HG03521 (cell line): ENCODE measurements around the gene ZDHHC1.
"Not testable (repeated sequence)": the region's sequence is repeated elsewhere in the genome, so short reads cannot be mapped to it uniquely, and the experiment has no call there.

Experiments used
- ATAC-seq: cut with Tn5 transposase; IDR thresholded peaks from one replicate; pipeline ENCODE4 v1.9.1; 2021; ENCODE audit warnings: mild to moderate bottlenecking, moderate library complexity; ENCODE audit not compliant: unreplicated experiment

Gene ZDHHC1

DNA sequence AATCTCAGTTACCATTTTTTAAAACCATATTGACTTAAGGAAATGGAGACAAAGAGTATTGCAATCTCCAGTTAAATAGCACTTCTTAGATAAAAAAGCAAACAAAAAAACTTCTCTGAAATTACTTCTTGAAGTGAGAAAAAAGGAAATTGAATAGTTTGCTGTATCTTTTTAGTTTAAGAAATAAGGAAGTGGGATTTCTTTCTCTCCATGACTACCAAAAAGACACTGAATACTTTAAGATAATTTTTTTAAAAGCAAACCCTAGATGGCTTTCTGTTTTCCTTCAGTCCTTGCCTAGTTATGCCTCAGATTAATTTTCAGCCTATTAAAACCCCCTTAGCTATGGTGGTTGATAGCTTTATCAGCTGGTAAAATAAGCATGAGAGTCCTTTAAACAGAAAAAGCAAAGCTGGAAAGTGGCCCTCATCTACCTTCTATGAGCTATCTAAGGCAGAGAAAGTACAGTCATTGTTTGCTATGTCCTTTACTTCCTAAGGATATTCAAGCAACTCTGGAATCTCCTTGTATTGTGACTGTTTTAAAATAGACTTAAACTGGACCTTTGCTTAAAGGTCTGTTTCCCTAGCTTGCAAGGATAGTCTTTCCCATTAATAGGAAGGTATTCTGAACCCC lies 51.6 kb downstream of the ZDHHC1 start:
- no peak for ATAC-seq

- no peak for ATAC-seq
Measured at GRCh38 chr16:67361038-67361437, 55.2 kb downstream of the ZDHHC1 start.

- not testable (repeated sequence) for ATAC-seq
Measured at GRCh38 chr16:67359540-67360269, 56.6 kb downstream of the ZDHHC1 start.

DNA sequence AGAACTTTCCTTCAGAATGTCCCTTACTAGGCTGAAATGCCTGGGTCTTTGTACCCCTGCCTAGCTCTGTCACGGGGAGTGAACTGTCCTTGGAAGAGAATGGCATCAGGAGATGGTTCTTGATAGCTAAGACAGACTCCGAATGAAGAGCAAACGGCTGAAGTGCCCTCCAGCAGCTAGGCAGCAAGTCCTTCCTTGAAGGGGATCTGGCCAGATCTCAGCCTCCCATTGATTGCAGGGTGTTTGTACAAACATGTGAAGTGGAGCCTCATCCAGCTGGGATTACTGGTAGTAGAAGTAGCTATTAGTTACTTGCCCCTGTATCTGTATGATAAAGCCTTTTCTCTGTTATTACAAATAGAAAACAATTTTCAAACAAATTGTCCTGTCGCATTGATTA lies 58.7 kb downstream of the ZDHHC1 start:
- ATAC-seq, result no peak

DNA sequence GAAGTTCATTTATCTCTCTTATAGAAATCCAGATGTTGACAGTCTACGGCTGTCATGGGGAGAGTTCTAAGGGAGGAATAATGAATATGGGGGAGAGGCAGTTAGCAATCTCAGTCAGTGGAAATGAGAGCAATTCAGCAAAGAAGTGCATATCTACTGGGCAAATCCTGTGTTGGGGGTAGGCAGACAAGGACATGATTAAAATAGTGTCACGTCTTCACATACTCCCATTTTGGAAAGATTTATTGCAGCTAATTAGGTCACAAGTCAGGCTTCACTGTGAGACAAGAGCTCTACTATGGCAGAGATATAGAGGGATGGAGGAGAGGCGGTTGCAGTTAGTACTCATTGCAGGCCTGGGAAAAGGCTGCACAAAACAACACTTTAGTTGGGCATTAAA lies 59.9 kb downstream of the ZDHHC1 start:
- ATAC-seq, result no peak

GRCh38 chr16:67352463-67352862 lies 63.8 kb downstream of the ZDHHC1 start:
- ATAC-seq, result not testable (repeated sequence)

DNA sequence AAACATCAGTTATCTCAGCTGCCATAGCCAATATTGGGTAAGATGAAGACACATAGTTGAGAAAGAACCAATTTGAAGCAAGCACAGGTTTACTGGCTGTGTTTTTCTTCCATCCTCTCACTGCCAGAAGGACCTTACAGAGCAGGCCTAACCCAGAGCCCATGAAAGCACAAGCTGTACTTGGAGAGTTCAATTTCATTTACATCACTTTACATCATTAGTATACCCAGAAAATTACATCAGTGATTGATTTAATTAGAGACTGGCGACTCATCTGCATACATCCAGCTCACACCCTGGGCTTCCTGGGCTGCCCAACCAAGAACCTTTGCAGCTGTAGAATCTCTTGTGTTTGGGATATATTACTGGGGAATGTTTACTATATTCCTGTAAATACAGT lies 66.0 kb downstream of the ZDHHC1 start:
- ATAC-seq, result no peak

GRCh38 chr16:67349172-67349571 lies 67.1 kb downstream of the ZDHHC1 start:
- ATAC-seq, result no peak

- no peak for ATAC-seq
Measured at GRCh38 chr16:67346341-67346740, 69.9 kb downstream of the ZDHHC1 start.

- ATAC-seq, result no peak
Measured at GRCh38 chr16:67345401-67345800, 70.9 kb downstream of the ZDHHC1 start.
